HepG2 (cell line): Measurements from ENCODE around the gene ZFP69. TPM values are rescaled to one million over a fixed set of nuclear protein-coding genes. Genes with fewer than 3 reads are reported as not detected.

Experiments
- ATAC-seq: fragments of 200-7000 bp; cut with Tn5 transposase; 3 replicates; pipeline ENCODE4 v1.9.1; 2020; ENCODE audit warnings: mild to moderate bottlenecking, moderate library complexity
- BruUV-seq: library from RNA; stranded (reverse); fragments of 400-500 nt; replicated peaks from 2 replicates; lab custom pipeline; 2021; lab: Mats Ljungman, UMichigan
- CTCF ChIA-PET: fragments of 300-600 bp; formaldehyde crosslinking; extraction: SDS; loops from one replicate; lab custom pipeline; 2021; ENCODE audit warnings: low total read pairs, inconsistent platforms, low intra/inter-chr PET ratio; lab: Yijun Ruan, JAX
- POLR2A ChIA-PET: fragments of 350-600 bp; sonication (Branson Sonifier 250); formaldehyde crosslinking; loops from one replicate; lab custom pipeline; 2020; ENCODE audit warnings: antibody characterized with exemption, inconsistent platforms; lab: Yijun Ruan, JAX
- DNase-seq: peaks from one replicate; pipeline ENCODE4 v3.0.0-alpha.2; 2015; ENCODE audit warnings: low spot score
- FAIRE-seq: peaks from 3 replicates; lab custom pipeline; 2011; peaks lifted over from hg19 to GRCh38; lab: Jason Lieb, UNC
- H2AFZ ChIP-seq: one replicate; pipeline ENCODE4 v1.6.1; 2011; ENCODE audit warnings: low read length, inconsistent platforms
- H3K27ac ChIP-seq: fragments of 300-600 bp; 3 replicates; pipeline ENCODE4 v1.8.0; 2011; ENCODE audit warnings: mixed run types, mild to moderate bottlenecking, mixed read lengths, low read length, inconsistent platforms; ENCODE audit not compliant: insufficient read depth; ENCODE audit errors: extremely low read length
- H3K27me3 ChIP-seq, 2 experiments: fragments of 200-600 bp in 1 of 2; 2 replicates in 1 of 2; 3 replicates in 1 of 2; pipeline versions ENCODE4 v1.6.0 to v1.8.0; 2011; ENCODE audit warnings: low read length in 2 of 2, mild to moderate bottlenecking in 2 of 2, moderate library complexity in 2 of 2, inconsistent platforms in 1 of 2; ENCODE audit not compliant: insufficient read depth in 2 of 2, control insufficient read depth in 1 of 2
- H3K36me3 ChIP-seq, 2 experiments: fragments of 200-600 bp in 1 of 2; replicated peaks in 1 of 2; 2 replicates in 1 of 2; 3 replicates in 1 of 2; pipeline versions ENCODE4 v1.5.1 to v1.8.0; 2011; ENCODE audit warnings: low read length in 2 of 2, inconsistent platforms in 1 of 2; ENCODE audit not compliant: insufficient read depth in 2 of 2, control insufficient read depth in 1 of 2
- H3K4me1 ChIP-seq: 2 replicates; pipeline ENCODE4 v1.5.1; 2012; ENCODE audit warnings: low read length, inconsistent platforms; ENCODE audit not compliant: insufficient read depth
- H3K4me2 ChIP-seq: 2 replicates; pipeline ENCODE4 v1.6.0; 2011; ENCODE audit warnings: low read depth, low read length, inconsistent platforms
- H3K4me3 ChIP-seq, 3 experiments: fragments of 200-600 bp in 1 of 3; sonication (generic), shearing (Covaris generic) in 1 of 3; replicated peaks in 1 of 3; 2 replicates each; pipeline ENCODE4 v1.5.1; 2011 to 2016; ENCODE audit warnings: low read length in 3 of 3, inconsistent platforms in 2 of 3, low read depth in 2 of 3, mild to moderate bottlenecking in 2 of 3, control low read depth in 1 of 3, mixed read lengths in 1 of 3; ENCODE audit not compliant: insufficient read depth in 1 of 3
- H3K79me2 ChIP-seq: one replicate; pipeline ENCODE4 v1.6.1; 2011; ENCODE audit warnings: low read length, inconsistent platforms; ENCODE audit not compliant: insufficient read depth
- H3K9ac ChIP-seq: 2 replicates; pipeline ENCODE4 v1.6.0; 2011; ENCODE audit warnings: mild to moderate bottlenecking, low read depth, low read length, inconsistent platforms; ENCODE audit not compliant: insufficient read depth
- H3K9me3 ChIP-seq: 2 replicates; pipeline ENCODE4 v1.5.1; 2012; ENCODE audit warnings: mild to moderate bottlenecking, low read length
- H4K20me1 ChIP-seq: 2 replicates; pipeline ENCODE4 v1.6.0; 2011; ENCODE audit warnings: inconsistent platforms, mild to moderate bottlenecking, low read length, moderate library complexity; ENCODE audit not compliant: insufficient read depth
- MTA1 ChIP-seq: sonication (generic); formaldehyde crosslinking; IDR thresholded peaks from 2 replicates; pipeline ENCODE4 v1.4.0; 2020; ENCODE audit warnings: missing genetic modification reagents, mild to moderate bottlenecking, borderline replicate concordance
- NR2F2 ChIP-seq: IDR thresholded peaks from 2 replicates; pipeline ENCODE4 v1.6.1; 2012; ENCODE audit warnings: low read depth, inconsistent platforms, borderline replicate concordance
- POGK ChIP-seq: sonication (generic); formaldehyde crosslinking; conservative IDR thresholded peaks from 2 replicates; pipeline ENCODE4 v1.8.0; 2022; ENCODE audit warnings: mild to moderate bottlenecking, moderate library complexity, missing genetic modification reagents
- POGZ ChIP-seq: sonication (generic); formaldehyde crosslinking; IDR thresholded peaks from 2 replicates; pipeline ENCODE4 v1.4.0; 2020; ENCODE audit warnings: mild to moderate bottlenecking, missing genetic modification reagents
- RXRB ChIP-seq: IDR thresholded peaks from 2 replicates; pipeline ENCODE4 v1.6.1; 2016; ENCODE audit warnings: borderline replicate concordance, missing genetic modification reagents, missing compliant biosample characterization
- SOX6 ChIP-seq, 2 experiments: fragments of 450-650 bp in 1 of 2; sonication (generic) in 1 of 2; formaldehyde crosslinking in 1 of 2; IDR thresholded peaks; 2 replicates each; pipeline versions ENCODE4 v1.4.0 to v1.6.1; 2017 to 2020; ENCODE audit warnings: antibody characterized with exemption in 1 of 2, mild to moderate bottlenecking in 1 of 2, missing genetic modification reagents in 1 of 2
- ZNF598 ChIP-seq: sonication (generic); formaldehyde crosslinking; IDR thresholded peaks from 2 replicates; pipeline ENCODE4 v1.5.1; 2020; ENCODE audit warnings: mild to moderate bottlenecking, missing genetic modification reagents, borderline replicate concordance
- ZNF780A ChIP-seq: sonication (generic); formaldehyde crosslinking; IDR thresholded peaks from 2 replicates; pipeline ENCODE4 v1.8.0; 2022; ENCODE audit warnings: mild to moderate bottlenecking, missing genetic modification reagents, moderate library complexity
- WGBS: methylation state at CpG from one replicate; pipeline ENCODE4 v1.1.6; 2017; ENCODE audit warnings: low lambda C conversion rate; 5-methylcytosine and 5-hydroxymethylcytosine counted together
- in situ Hi-C: cut with HindIII; loops from 2 replicates; pipeline ENCODE4 v1.10.0; 2017; ENCODE audit warnings: low pct_unique_long_range_greater_than_20kb; ENCODE audit not compliant: extremely low pct_ligation_motif_present
- intact Hi-C: fragments of 100-400 bp; cut with micrococcal nuclease; formaldehyde crosslinking; loops from one replicate; pipeline ENCODE4 v1.10.0; 2022; ENCODE audit not compliant: unreplicated experiment
- polyA plus RNA-seq, 8 experiments: library from polyadenylated mRNA; depleted of rRNA in 3 of 8; stranded (reverse) in 7 of 8; unstranded in 1 of 8; fragments of >200 nt; fragmentation: Illumina TruSeq in 4 of 8; extraction: Trizol in 4 of 8; gene quantifications; 2 replicates each; pipeline versions ENCODE4 v1.2.1 to v1.2.3, GENCODE V29; 2011 to 2016; ENCODE audit warnings: low read depth in 4 of 8, missing spikeins in 1 of 8, mixed read lengths in 1 of 8; ENCODE audit not compliant: insufficient read depth in 1 of 8
- total RNA-seq, 5 experiments: library from RNA; depleted of rRNA; stranded (reverse); fragments of >200 nt; fragmentation: Illumina TruSeq; extraction: Trizol; gene quantifications; 2 replicates each; pipeline ENCODE4 v1.2.3, GENCODE V29; 2016; ENCODE audit warnings: low read depth in 1 of 5

Gene ZFP69
- total and polyA plus RNA-seq, 2 of the 13 experiments (the other 11 are each of a cell fraction or from before 2014, with no cell fraction given) = 2.6 to 5.6 TPM

DNA sequence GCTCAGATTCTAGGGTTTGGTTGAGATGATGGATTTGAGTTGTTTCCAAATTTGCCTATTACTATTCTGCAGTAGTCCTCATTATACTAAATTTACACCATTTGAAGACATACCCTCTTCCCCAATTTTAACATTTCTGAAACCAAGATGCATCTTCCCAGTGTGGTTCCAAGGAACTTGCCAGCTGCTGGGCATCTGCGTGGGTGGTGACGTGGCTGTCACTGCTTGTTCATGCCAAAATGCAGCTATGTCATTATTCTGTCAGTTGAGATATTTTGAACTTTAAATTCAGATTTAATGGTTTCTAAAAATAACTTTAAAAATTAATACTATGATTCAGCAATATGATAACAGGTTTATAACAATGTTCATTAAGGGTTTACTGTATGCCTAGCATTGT, 1.2 kb downstream of the ZFP69 start:
- peak overlapping the region; percentile 97 for H3K4me2 ChIP-seq
- H3K4me3 ChIP-seq = peak overlapping the region; percentile 84 to 95 (median 85)
- TF ChIP-seq ZNF780A (no peak), SOX6 (IDR thresholded peaks at IDR 0.05) (no peak), SOX6 (CRISPR knock-in tag; IDR thresholded peaks at IDR 0.05) (no peak), MTA1 (CRISPR knock-in tag) (no peak)
- peaks cover 0 to 3% of the 10 kb centered on the region in 2 experiments; a peak in 1 of 5 replicates for H3K27me3 ChIP-seq
- no peaks in the 10 kb centered on the region for H4K20me1 ChIP-seq
- no peak overlapping the region for H3K27ac ChIP-seq
- in situ Hi-C loops = no loop called here
- ChIA-PET CTCF (no interaction called here), POLR2A (no interaction called here)
- intact Hi-C loops = no loop called here
- peak overlapping the region; percentile 78; the same call in 1 of the 2 replicates for H3K9ac ChIP-seq
- H3K4me1 ChIP-seq = peaks cover 15% of the 10 kb centered on the region
- 98% methylated on average over 2 of the region's 2 CpGs for WGBS
- ATAC-seq (no peak), FAIRE-seq (no peak), DNase-seq (no peak)
- no peak overlapping the region for H2AFZ ChIP-seq
- H3K9me3 ChIP-seq = peaks cover 23% of the 10 kb centered on the region
- peaks cover 5% of the 10 kb centered on the region for H3K79me2 ChIP-seq
- H3K36me3 ChIP-seq = peaks cover 2 to 14% of the 10 kb centered on the region in 2 experiments; a peak in 1 of 5 replicates
- BruUV-seq = TSS peak; percentile 60

DNA sequence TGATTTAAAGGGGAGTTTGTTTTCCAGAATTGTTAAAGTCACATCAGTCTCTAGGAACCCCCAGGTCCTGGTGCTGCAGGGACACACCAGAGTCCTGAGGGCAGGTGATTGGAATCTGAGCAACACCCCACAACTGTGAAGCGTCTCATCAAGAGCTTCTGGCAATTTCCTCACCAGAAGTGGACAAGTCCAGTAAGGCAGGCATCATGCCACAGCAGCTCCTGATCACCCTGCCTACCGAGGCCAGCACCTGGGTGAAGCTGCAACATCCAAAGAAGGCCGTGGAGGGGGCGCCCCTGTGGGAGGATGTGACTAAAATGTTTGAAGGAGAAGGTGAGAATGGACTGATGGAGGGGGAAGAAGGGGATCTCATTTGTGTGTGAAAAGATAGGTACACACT, 2.1 kb downstream of the ZFP69 start:
- no peak overlapping the region for H3K4me3 ChIP-seq
- TF ChIP-seq ZNF598 (CRISPR knock-in tag) (no peak), RXRB (no peak), POGZ (CRISPR knock-in tag) (no peak), NR2F2 (no peak), POGK (no peak)
- peaks cover 5% of the 10 kb centered on the region for H3K79me2 ChIP-seq
- in situ Hi-C loops (no loop called here), intact Hi-C loops (no loop called here)
- ChIA-PET CTCF (no interaction called here), POLR2A (no interaction called here)
- peaks cover 19% of the 10 kb centered on the region for H3K9me3 ChIP-seq
- H3K4me1 ChIP-seq = peaks cover 15% of the 10 kb centered on the region
- peaks cover 2 to 14% of the 10 kb centered on the region in 2 experiments; a peak in 1 of 5 replicates for H3K36me3 ChIP-seq
- FAIRE-seq (no peak), DNase-seq (no peak), ATAC-seq (no peak)
- no peak overlapping the region for H3K4me2 ChIP-seq
- no peaks in the 10 kb centered on the region for H4K20me1 ChIP-seq
- 90% methylated on average over 4 of the region's 4 CpGs for WGBS
- H2AFZ ChIP-seq = no peak overlapping the region
- H3K27ac ChIP-seq = no peak overlapping the region
- peaks cover 0 to 3% of the 10 kb centered on the region in 2 experiments; a peak in 1 of 5 replicates for H3K27me3 ChIP-seq
- no peak overlapping the region for H3K9ac ChIP-seq
- no TSS peak for BruUV-seq
